HCT116 (cell line): Measurements from ENCODE around the gene ZDHHC19. TPM values are rescaled to one million over a fixed set of nuclear protein-coding genes. Genes with fewer than 3 reads are reported as not detected.

Experiments used
- ATAC-seq: fragments of 200-7000 bp; cut with Tn5 transposase; 2 replicates; pipeline ENCODE4 v1.9.1; 2020; ENCODE audit warnings: mild to moderate bottlenecking, moderate library complexity
- BruUV-seq: library from RNA; stranded (reverse); fragments of 400-500 nt; replicated peaks from 2 replicates; lab custom pipeline; 2021; lab: Mats Ljungman, UMichigan
- CTCF ChIA-PET: fragments of 300-600 bp; sonication (Branson Sonifier 250); formaldehyde crosslinking; loops from one replicate; lab custom pipeline; 2021; ENCODE audit warnings: antibody characterized with exemption; lab: Charles Lee
- POLR2A ChIA-PET: fragments of 300-600, 350-600 bp; sonication (Branson Sonifier 250); formaldehyde crosslinking; loops from one replicate; lab custom pipeline; 2021; ENCODE audit warnings: antibody characterized with exemption; lab: Charles Lee
- RAD21 ChIA-PET, 2 experiments: fragments of 300-600 bp; sonication (Branson Sonifier 250); formaldehyde crosslinking; loops; one replicate each; lab custom pipeline; 2023; ENCODE audit warnings: low total read pairs in 2 of 2; ENCODE audit not compliant: uncharacterized antibody in 2 of 2, unreplicated experiment in 2 of 2, low non-redundant PET in 1 of 2; lab: Charles Lee
- DNase-seq: peaks from one replicate; pipeline ENCODE4 v3.0.0-alpha.2; 2010; ENCODE audit warnings: low read depth, low spot score
- H2AFZ ChIP-seq: fragments of 200-600 bp; shearing (Covaris generic), sonication (generic); 2 replicates; pipeline ENCODE4 v1.6.1; 2017; ENCODE audit warnings: low read depth, mixed run types, mixed read lengths, antibody characterized with exemption, low read length; ENCODE audit not compliant: poor library complexity, severe bottlenecking
- H3K27ac ChIP-seq: 2 replicates; pipeline ENCODE4 v1.5.1; 2012; ENCODE audit warnings: low read depth, low read length
- H3K27me3 ChIP-seq: fragments of 200-600 bp; sonication (generic); 2 replicates; pipeline ENCODE4 v1.6.1; 2016; ENCODE audit warnings: mixed run types, low read length, mixed read lengths; ENCODE audit not compliant: insufficient read depth
- H3K36me3 ChIP-seq, 2 experiments: fragments of 200-500 bp in 1 of 2; fragments of 200-600 bp in 1 of 2; sonication (Bioruptor generic) in 1 of 2; sonication (generic) in 1 of 2; 2 replicates each; pipeline versions ENCODE4 v1.5.1 to v1.6.1; 2014 to 2016; ENCODE audit warnings: low read length in 2 of 2, inconsistent platforms in 1 of 2, mixed read lengths in 1 of 2, mixed run types in 1 of 2; ENCODE audit not compliant: insufficient read depth in 2 of 2, control insufficient read depth in 1 of 2
- H3K4me1 ChIP-seq, 2 experiments: fragments of 200-600 bp in 1 of 2; sonication (generic) in 1 of 2; 2 replicates each; pipeline versions ENCODE4 v1.5.1 to v1.6.1; 2012 to 2017; ENCODE audit warnings: low read length in 2 of 2, inconsistent platforms in 1 of 2, mild to moderate bottlenecking in 1 of 2, mixed read lengths in 1 of 2, mixed run types in 1 of 2, moderate library complexity in 1 of 2; ENCODE audit not compliant: insufficient read depth in 2 of 2, control insufficient read depth in 1 of 2
- H3K4me2 ChIP-seq: fragments of 200-600 bp; sonication (generic); 2 replicates; pipeline ENCODE4 v1.6.1; 2017; ENCODE audit warnings: mixed run types, low read length, mixed read lengths
- H3K4me3 ChIP-seq, 2 experiments: fragments of 200-600 bp in 1 of 2; sonication (generic) in 1 of 2; replicated peaks in 1 of 2; 2 replicates each; pipeline ENCODE4 v1.5.1; 2011 to 2016; ENCODE audit warnings: low read length in 2 of 2, control low read depth in 1 of 2, low read depth in 1 of 2, mild to moderate bottlenecking in 1 of 2, mixed read lengths in 1 of 2, mixed run types in 1 of 2
- H3K79me2 ChIP-seq: fragments of 200-600 bp; sonication (generic); 2 replicates; pipeline ENCODE4 v1.6.1; 2017; ENCODE audit warnings: mild to moderate bottlenecking, mixed run types, low read length, moderate library complexity, mixed read lengths; ENCODE audit not compliant: insufficient read depth
- H3K9ac ChIP-seq: fragments of 200-600 bp; sonication (generic); 2 replicates; pipeline ENCODE4 v1.6.1; 2016; ENCODE audit warnings: low read length, mixed read lengths
- H3K9me2 ChIP-seq: fragments of 200-600 bp; sonication (generic), shearing (Covaris generic); 2 replicates; pipeline ENCODE4 v1.6.1; 2017; ENCODE audit warnings: mixed run types, mild to moderate bottlenecking, moderate library complexity; ENCODE audit not compliant: insufficient read depth
- H3K9me3 ChIP-seq, 2 experiments: fragments of 200-500 bp in 1 of 2; fragments of 200-600 bp in 1 of 2; sonication (Bioruptor generic) in 1 of 2; sonication (generic) in 1 of 2; 2 replicates each; pipeline ENCODE4 v1.6.1; 2014 to 2017; ENCODE audit warnings: low read length in 2 of 2, mixed read lengths in 2 of 2, inconsistent platforms in 1 of 2, low read depth in 1 of 2, mild to moderate bottlenecking in 1 of 2, mixed run types in 1 of 2, moderate library complexity in 1 of 2; ENCODE audit not compliant: control insufficient read depth in 1 of 2, insufficient read depth in 1 of 2
- H4K20me1 ChIP-seq: fragments of 200-600 bp; sonication (generic), shearing (Covaris generic); 2 replicates; pipeline ENCODE4 v1.6.1; 2017; ENCODE audit warnings: mixed run types, mild to moderate bottlenecking, moderate library complexity; ENCODE audit not compliant: insufficient read depth
- CBX3 ChIP-seq: IDR thresholded peaks from 2 replicates; pipeline ENCODE4 v1.6.1; 2012; ENCODE audit warnings: low read depth
- CEBPB ChIP-seq: IDR thresholded peaks from 2 replicates; pipeline ENCODE4 v1.6.1; 2012; ENCODE audit warnings: low read depth
- ELF1 ChIP-seq: IDR thresholded peaks from 2 replicates; pipeline ENCODE4 v1.6.1; 2012; ENCODE audit warnings: low read depth, borderline replicate concordance
- EZH2 ChIP-seq: fragments of 200-600 bp; sonication (generic); IDR thresholded peaks from 2 replicates; pipeline ENCODE4 v1.6.1; 2017; ENCODE audit warnings: antibody characterized with exemption, mixed run types
- MAX ChIP-seq: IDR thresholded peaks from 2 replicates; pipeline ENCODE4 v1.6.1; 2012
- POLR2A ChIP-seq: IDR thresholded peaks from 2 replicates; pipeline ENCODE4 v1.7.0; 2011; ENCODE audit warnings: borderline replicate concordance; ENCODE audit not compliant: insufficient read depth, insufficient read length; ENCODE audit errors: extremely low read depth
- SIN3A ChIP-seq: IDR thresholded peaks from 2 replicates; pipeline ENCODE4 v1.6.1; 2012; ENCODE audit warnings: low read depth
- SP1 ChIP-seq: IDR thresholded peaks from 2 replicates; pipeline ENCODE4 v1.6.1; 2012; ENCODE audit warnings: low read depth
- SRF ChIP-seq: IDR thresholded peaks from 2 replicates; pipeline ENCODE4 v1.6.1; 2012; ENCODE audit warnings: low read depth
- TCF7L2 ChIP-seq: IDR thresholded peaks from 2 replicates; pipeline ENCODE4 v1.7.0; 2011; ENCODE audit warnings: borderline replicate concordance, inconsistent platforms; ENCODE audit not compliant: insufficient read depth, insufficient read length; ENCODE audit errors: extremely low read depth
- YY1 ChIP-seq: IDR thresholded peaks from 2 replicates; pipeline ENCODE4 v1.6.1; 2011; ENCODE audit warnings: low read length, low read depth, moderate library complexity, mild to moderate bottlenecking; ENCODE audit not compliant: insufficient replicate concordance; ENCODE audit errors: extremely low read depth
- ZBTB33 ChIP-seq: IDR thresholded peaks from 2 replicates; pipeline ENCODE4 v1.6.1; 2011; ENCODE audit warnings: mild to moderate bottlenecking, low read length, moderate library complexity; ENCODE audit not compliant: insufficient replicate concordance; ENCODE audit errors: extremely low read depth
- intact Hi-C: fragments of 100-400 bp; cut with micrococcal nuclease; formaldehyde crosslinking; loops from 2 replicates; pipeline ENCODE4 v1.10.0; 2022
- total RNA-seq: library from RNA; stranded (reverse); gene quantifications from one replicate; pipeline ENCODE4 v1.2.1, GENCODE V29; 2021; ENCODE audit not compliant: unreplicated experiment

The ZDHHC19 gene
- total RNA-seq, 1 experiment from 2014 or later: not detected

GRCh38 chr3:196179380-196180308, 31.6 kb downstream of the ZDHHC19 start:
- intact Hi-C loops: no loop called here
- Histone ChIP-seq H3K4me3 (no peak overlapping the region), H3K27me3 (no peaks in the 10 kb centered on the region), H3K79me2 (no peaks in the 10 kb centered on the region), H3K9me3 (no peaks in the 10 kb centered on the region), H3K27ac (no peak overlapping the region), H3K4me1 (peaks cover 2 to 9% of the 10 kb centered on the region in 2 experiments; a peak in 3 of 4 replicates), H3K36me3 (no peaks in the 10 kb centered on the region), H4K20me1 (no peaks in the 10 kb centered on the region), H2AFZ (no peak overlapping the region), H3K4me2 (no peak overlapping the region), H3K9me2 (no peaks in the 10 kb centered on the region), H3K9ac (no peak overlapping the region)
- TF ChIP-seq SP1 (no peak), CBX3 (no peak), ELF1 (no peak), TCF7L2 (no peak), YY1 (no peak), SRF (no peak), CEBPB (no peak), MAX (no peak), EZH2 (no peak), SIN3A (no peak), ZBTB33 (no peak), POLR2A (no peak)
- ChIA-PET POLR2A (no interaction called here), RAD21 (no interaction called here), CTCF (no interaction called here)
- ATAC-seq (no peak), DNase-seq (no peak)
- no TSS peak for BruUV-seq
